IMR-90 (cell line): ENCODE measurements around the gene MYEF2.

Experiments used
- BHLHE40 ChIP-seq: fragments of 150-350 bp; IDR thresholded peaks from 2 replicates; pipeline ENCODE4 v1.6.1; 2016; ENCODE audit warnings: mild to moderate bottlenecking, low read depth, low read length
- CEBPB ChIP-seq: IDR thresholded peaks from 2 replicates; pipeline ENCODE4 v1.6.1; 2012; ENCODE audit warnings: low read depth, low read length, improper control_type of control experiment
- CTCF ChIP-seq: conservative IDR thresholded peaks from 2 replicates; pipeline ENCODE4 v1.5.1; 2012; ENCODE audit warnings: mild to moderate bottlenecking, low read depth, low read length, improper control_type of control experiment
- FOS ChIP-seq: fragments of 150-350 bp; IDR thresholded peaks from 2 replicates; pipeline ENCODE4 v1.6.1; 2016; ENCODE audit warnings: low read depth, low read length
- MAFK ChIP-seq: IDR thresholded peaks from 2 replicates; pipeline ENCODE4 v1.6.1; 2012; ENCODE audit warnings: low read depth, low read length, improper control_type of control experiment
- MAZ ChIP-seq: IDR thresholded peaks from 2 replicates; pipeline ENCODE4 v1.6.1; 2012; ENCODE audit warnings: low read depth, mild to moderate bottlenecking, low read length, improper control_type of control experiment, moderate library complexity, borderline replicate concordance
- MXI1 ChIP-seq: IDR thresholded peaks from 2 replicates; pipeline ENCODE4 v1.6.1; 2012; ENCODE audit warnings: low read depth, mild to moderate bottlenecking, low read length, moderate library complexity, borderline replicate concordance
- NFE2L2 ChIP-seq: fragments of 150-350 bp; IDR thresholded peaks from 2 replicates; pipeline ENCODE4 v1.6.1; 2016; ENCODE audit warnings: low read depth, mild to moderate bottlenecking, low read length
- POLR2A ChIP-seq: IDR thresholded peaks from 2 replicates; pipeline ENCODE4 v1.6.1; 2012; ENCODE audit warnings: mild to moderate bottlenecking, low read depth, low read length
- RAD21 ChIP-seq: IDR thresholded peaks from 2 replicates; pipeline ENCODE4 v1.6.1; 2012; ENCODE audit warnings: low read length, improper control_type of control experiment
- RFX5 ChIP-seq: IDR thresholded peaks from 2 replicates; pipeline ENCODE4 v1.8.0; 2012; ENCODE audit warnings: low read depth, mild to moderate bottlenecking, low read length, moderate library complexity
- SMC3 ChIP-seq: fragments of 150-350 bp; IDR thresholded peaks from 2 replicates; pipeline ENCODE4 v1.6.1; 2016; ENCODE audit warnings: low read depth, mild to moderate bottlenecking, antibody characterized with exemption, low read length, moderate library complexity
- USF2 ChIP-seq: fragments of 150-350 bp; IDR thresholded peaks from 2 replicates; pipeline ENCODE4 v1.6.1; 2017; ENCODE audit warnings: mild to moderate bottlenecking, antibody characterized with exemption, low read length, low read depth

- TF ChIP-seq MAFK, result no peak
- no peak for TF ChIP-seq MAZ
- no peak for TF ChIP-seq RFX5
- no peak for TF ChIP-seq CTCF
- TF ChIP-seq POLR2A, result no peak
- no peak for TF ChIP-seq CEBPB
- TF ChIP-seq RAD21, result no peak
- TF ChIP-seq BHLHE40, result no peak
- TF ChIP-seq NFE2L2, result no peak
- TF ChIP-seq MXI1, result no peak
- TF ChIP-seq SMC3, result no peak
- no peak for TF ChIP-seq FOS
- no peak for TF ChIP-seq USF2
These were observed 74.4 kb downstream of the MYEF2 start for GRCh38 chr15:48103647-48104046.
